Right ventricle myocardium superior (tissue), 1 donor: Measurements from ENCODE around the gene RAP2C. TPM values are rescaled to one million over a fixed set of nuclear protein-coding genes. Genes with fewer than 3 reads are reported as not detected.

Source experiments
- total RNA-seq: library from RNA; stranded (reverse); fragmentation: NEBNext Ultra II Directional; extraction: Animal tissue kit (Norgen Biotek cat#: 25700); gene quantifications from one replicate; pipeline ENCODE4 v1.2.1, GENCODE V29; 2021
- donor health status: DM: no; HTN: yes; CAD: no; lungs with severe emphysema.

RAP2C gene
- total RNA-seq, 1 donor from 2014 or later = 18.0 TPM

Other genes starting within 250 kb of the RAP2C start
- 0.51 TPM for gene STK26, start 196.1 kb downstream of the RAP2C start, total RNA-seq
- gene FRMD7, start 91.4 kb downstream of the RAP2C start, total RNA-seq = not detected